NB4 (cell line): ENCODE results near the gene SMR3B.

ENCODE experiments used
- POLR2A ChIP-seq: IDR thresholded peaks from 2 replicates; pipeline ENCODE4 v1.6.1; 2011; ENCODE audit warnings: mild to moderate bottlenecking; ENCODE audit not compliant: insufficient read length; ENCODE audit errors: extremely low read depth
- TF ChIP-seq, protein P1 (sequence below): IDR thresholded peaks from one replicate; pipeline ENCODE4 v1.5.1; 2012; ENCODE audit warnings: low read depth, low read length
- TF ChIP-seq, protein P2 (sequence below): IDR thresholded peaks from 2 replicates; pipeline ENCODE4 v1.6.1; 2011; ENCODE audit warnings: low read depth, low read length

DNA sequence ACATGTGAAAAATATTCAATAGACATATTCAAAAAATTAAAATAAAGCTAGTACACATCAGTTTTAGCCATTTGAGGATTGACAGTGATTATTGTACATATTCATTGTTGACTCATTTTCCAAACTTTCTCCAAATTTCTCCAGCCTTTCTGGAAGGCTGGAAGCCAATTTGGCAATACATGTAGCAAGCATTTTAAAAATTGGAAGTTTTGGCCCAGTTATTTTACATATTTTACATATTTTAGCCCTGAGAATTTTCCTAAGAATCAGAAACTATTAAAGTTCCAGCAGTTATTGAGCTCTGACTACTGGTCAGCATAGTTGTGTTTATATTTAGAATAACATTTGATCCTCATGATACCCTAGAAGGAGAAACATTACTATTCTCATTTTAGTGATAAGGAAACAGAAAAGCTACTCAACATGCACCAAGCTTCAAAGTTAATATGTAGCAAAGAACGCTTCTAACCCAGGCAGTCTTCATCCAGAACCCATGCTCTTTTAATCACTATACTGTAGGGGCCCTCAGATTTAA lies 45.0 kb upstream of the SMR3B start:
- no peak for TF ChIP-seq POLR2A
- TF ChIP-seq, protein P1, sequence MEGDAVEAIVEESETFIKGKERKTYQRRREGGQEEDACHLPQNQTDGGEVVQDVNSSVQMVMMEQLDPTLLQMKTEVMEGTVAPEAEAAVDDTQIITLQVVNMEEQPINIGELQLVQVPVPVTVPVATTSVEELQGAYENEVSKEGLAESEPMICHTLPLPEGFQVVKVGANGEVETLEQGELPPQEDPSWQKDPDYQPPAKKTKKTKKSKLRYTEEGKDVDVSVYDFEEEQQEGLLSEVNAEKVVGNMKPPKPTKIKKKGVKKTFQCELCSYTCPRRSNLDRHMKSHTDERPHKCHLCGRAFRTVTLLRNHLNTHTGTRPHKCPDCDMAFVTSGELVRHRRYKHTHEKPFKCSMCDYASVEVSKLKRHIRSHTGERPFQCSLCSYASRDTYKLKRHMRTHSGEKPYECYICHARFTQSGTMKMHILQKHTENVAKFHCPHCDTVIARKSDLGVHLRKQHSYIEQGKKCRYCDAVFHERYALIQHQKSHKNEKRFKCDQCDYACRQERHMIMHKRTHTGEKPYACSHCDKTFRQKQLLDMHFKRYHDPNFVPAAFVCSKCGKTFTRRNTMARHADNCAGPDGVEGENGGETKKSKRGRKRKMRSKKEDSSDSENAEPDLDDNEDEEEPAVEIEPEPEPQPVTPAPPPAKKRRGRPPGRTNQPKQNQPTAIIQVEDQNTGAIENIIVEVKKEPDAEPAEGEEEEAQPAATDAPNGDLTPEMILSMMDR: no peak
- TF ChIP-seq, protein P2, sequence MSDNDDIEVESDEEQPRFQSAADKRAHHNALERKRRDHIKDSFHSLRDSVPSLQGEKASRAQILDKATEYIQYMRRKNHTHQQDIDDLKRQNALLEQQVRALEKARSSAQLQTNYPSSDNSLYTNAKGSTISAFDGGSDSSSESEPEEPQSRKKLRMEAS: no peak
